Measurements from ENCODE around the gene KPTN. TPM values are rescaled to one million over a fixed set of nuclear protein-coding genes. Genes with fewer than 3 reads are reported as not detected.

KPTN gene
- total RNA-seq, 1 experiment from 2014 or later: 17.6 TPM

- TF ChIP-seq, protein P1, sequence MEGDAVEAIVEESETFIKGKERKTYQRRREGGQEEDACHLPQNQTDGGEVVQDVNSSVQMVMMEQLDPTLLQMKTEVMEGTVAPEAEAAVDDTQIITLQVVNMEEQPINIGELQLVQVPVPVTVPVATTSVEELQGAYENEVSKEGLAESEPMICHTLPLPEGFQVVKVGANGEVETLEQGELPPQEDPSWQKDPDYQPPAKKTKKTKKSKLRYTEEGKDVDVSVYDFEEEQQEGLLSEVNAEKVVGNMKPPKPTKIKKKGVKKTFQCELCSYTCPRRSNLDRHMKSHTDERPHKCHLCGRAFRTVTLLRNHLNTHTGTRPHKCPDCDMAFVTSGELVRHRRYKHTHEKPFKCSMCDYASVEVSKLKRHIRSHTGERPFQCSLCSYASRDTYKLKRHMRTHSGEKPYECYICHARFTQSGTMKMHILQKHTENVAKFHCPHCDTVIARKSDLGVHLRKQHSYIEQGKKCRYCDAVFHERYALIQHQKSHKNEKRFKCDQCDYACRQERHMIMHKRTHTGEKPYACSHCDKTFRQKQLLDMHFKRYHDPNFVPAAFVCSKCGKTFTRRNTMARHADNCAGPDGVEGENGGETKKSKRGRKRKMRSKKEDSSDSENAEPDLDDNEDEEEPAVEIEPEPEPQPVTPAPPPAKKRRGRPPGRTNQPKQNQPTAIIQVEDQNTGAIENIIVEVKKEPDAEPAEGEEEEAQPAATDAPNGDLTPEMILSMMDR (IDR thresholded peaks at IDR 0.05; ENCODE audit: unreplicated experiment): no peak
- Mint-ChIP-seq H3K4me1 (ENCODE audit: insufficient read depth, unreplicated experiment) (peaks cover 7% of the 10 kb centered on the region), H3K4me3 (ENCODE audit: unreplicated experiment) (no peak overlapping the region), H3K36me3 (ENCODE audit: insufficient read depth, unreplicated experiment) (peaks cover 33% of the 10 kb centered on the region), H3K27me3 (ENCODE audit: insufficient read depth, unreplicated experiment) (no peaks in the 10 kb centered on the region), H3K9me3 (ENCODE audit: unreplicated experiment) (no peaks in the 10 kb centered on the region), H3K27ac (ENCODE audit: low read depth, unreplicated experiment) (no peak overlapping the region)
- BruUV-seq (replicated peaks): no TSS peak
- ChIA-PET CTCF (interaction anchor here (0.6 to 1.7 kb wide), 3 partner anchors 8 to 216 kb away, joined by 3 to 4 read pairs (median 4); partner anchors contain the start of gene KPTN), POLR2A (interaction anchor here (1.7 kb wide), 1 partner anchor 10 kb away, joined by 6 read pairs; no protein-coding TSS in a partner anchor)
- intact Hi-C loops (cut with micrococcal nuclease): no loop called here
- DNase-seq (ENCODE audit: unreplicated experiment): no peak
These were observed 8.1 kb upstream of the KPTN start for GRCh38 chr19:47492137-47492533.

DNA sequence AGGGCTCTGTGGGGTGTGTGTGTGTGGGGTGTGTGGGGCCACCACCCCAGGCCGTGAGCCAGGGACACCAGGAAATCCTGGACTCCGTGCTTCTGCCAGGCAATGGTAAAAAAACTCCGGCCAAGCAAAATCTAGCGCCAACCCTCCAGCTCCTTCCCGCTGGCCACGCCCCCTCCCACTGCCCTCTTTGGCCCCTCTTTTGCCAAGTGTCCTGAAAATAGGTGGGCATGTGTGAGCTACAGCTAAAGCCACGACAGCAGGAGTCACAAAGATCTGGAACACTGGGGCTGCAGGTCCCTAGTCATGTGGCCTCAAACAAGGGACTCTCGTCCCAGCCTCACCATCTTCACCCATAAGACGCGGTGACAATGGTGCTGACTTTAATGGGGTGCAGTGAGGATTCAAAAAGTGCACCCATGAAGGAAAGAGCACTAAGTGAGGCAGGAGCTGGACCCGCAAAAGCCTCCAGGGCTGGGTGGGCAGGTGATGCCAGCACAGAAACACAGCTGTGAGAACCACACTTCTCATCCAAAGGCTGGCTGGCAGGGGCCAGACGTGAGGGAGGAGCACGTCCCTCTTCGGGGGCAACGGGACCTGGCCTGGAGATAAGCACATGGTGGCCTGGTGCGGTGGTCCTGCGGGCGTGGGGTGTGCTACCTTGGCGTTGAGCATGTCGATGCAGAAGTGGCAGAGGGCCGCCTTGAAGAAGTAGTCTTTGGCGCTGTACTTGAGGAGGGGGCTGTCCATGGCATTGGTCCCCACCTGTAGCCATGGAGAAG, 7.5 kb upstream of the KPTN start:
- peaks cover 33% of the 10 kb centered on the region for H3K36me3 Mint-ChIP-seq (ENCODE audit: insufficient read depth, unreplicated experiment)
- CTCF ChIA-PET: interaction anchor here (0.6 to 1.7 kb wide), 5 partner anchors 8 to 217 kb away, joined by 3 to 4 read pairs (median 4); partner anchors contain the start of gene KPTN
- TF ChIP-seq, protein P1 (IDR thresholded peaks at IDR 0.05; ENCODE audit: unreplicated experiment): no peak
- no TSS peak for BruUV-seq (replicated peaks)
- H3K4me1 Mint-ChIP-seq (ENCODE audit: insufficient read depth, unreplicated experiment): peaks cover 7% of the 10 kb centered on the region
- no peak for DNase-seq (ENCODE audit: unreplicated experiment)
- no peaks in the 10 kb centered on the region for H3K9me3 Mint-ChIP-seq (ENCODE audit: unreplicated experiment)
- intact Hi-C loops (cut with micrococcal nuclease): no loop called here
- no peak overlapping the region for H3K27ac Mint-ChIP-seq (ENCODE audit: low read depth, unreplicated experiment)
- H3K27me3 Mint-ChIP-seq (ENCODE audit: insufficient read depth, unreplicated experiment): no peaks in the 10 kb centered on the region
- POLR2A ChIA-PET: interaction anchor here (0.5 to 1.8 kb wide), 3 partner anchors 11 to 71 kb away, joined by 4 to 6 read pairs (median 4); no protein-coding TSS in a partner anchor
- H3K4me3 Mint-ChIP-seq (ENCODE audit: unreplicated experiment): no peak overlapping the region

- no peaks in the 10 kb centered on the region for H3K27me3 Mint-ChIP-seq (ENCODE audit: insufficient read depth, unreplicated experiment)
- no TSS peak for BruUV-seq (replicated peaks)
- no peak for DNase-seq (ENCODE audit: unreplicated experiment)
- no peak overlapping the region for H3K27ac Mint-ChIP-seq (ENCODE audit: low read depth, unreplicated experiment)
- TF ChIP-seq, protein P1 (IDR thresholded peaks at IDR 0.05; ENCODE audit: unreplicated experiment): no peak
- intact Hi-C loops (cut with micrococcal nuclease): no loop called here
- POLR2A ChIA-PET: interaction anchor here (0.5 to 1.8 kb wide), 3 partner anchors 8 to 70 kb away, joined by 4 read pairs; no protein-coding TSS in a partner anchor
- no peaks in the 10 kb centered on the region for H3K9me3 Mint-ChIP-seq (ENCODE audit: unreplicated experiment)
- no peak overlapping the region for H3K4me3 Mint-ChIP-seq (ENCODE audit: unreplicated experiment)
- H3K36me3 Mint-ChIP-seq (ENCODE audit: insufficient read depth, unreplicated experiment): peaks cover 33% of the 10 kb centered on the region
- H3K4me1 Mint-ChIP-seq (ENCODE audit: insufficient read depth, unreplicated experiment): peaks cover 7% of the 10 kb centered on the region
- CTCF ChIA-PET: interaction anchor here (0.8 kb wide), 1 partner anchor 37 kb away, joined by 4 read pairs; no protein-coding TSS in a partner anchor
These were observed 6.8 kb upstream of the KPTN start for GRCh38 chr19:47490847-47491246.

- Mint-ChIP-seq H3K27me3 (ENCODE audit: insufficient read depth, unreplicated experiment) (no peaks in the 10 kb centered on the region), H3K9me3 (ENCODE audit: unreplicated experiment) (no peaks in the 10 kb centered on the region), H3K4me1 (ENCODE audit: insufficient read depth, unreplicated experiment) (peaks cover 9% of the 10 kb centered on the region), H3K4me3 (ENCODE audit: unreplicated experiment) (no peak overlapping the region), H3K27ac (ENCODE audit: low read depth, unreplicated experiment) (peak overlapping the region; percentile 84), H3K36me3 (ENCODE audit: insufficient read depth, unreplicated experiment) (peaks cover 36% of the 10 kb centered on the region)
- intact Hi-C loops (cut with micrococcal nuclease): no loop called here
- no peak for DNase-seq (ENCODE audit: unreplicated experiment)
- TF ChIP-seq, protein P1 (IDR thresholded peaks at IDR 0.05; ENCODE audit: unreplicated experiment): no peak
- BruUV-seq (replicated peaks): no TSS peak
- POLR2A ChIA-PET: interaction anchor here (1.0 to 1.8 kb wide), 2 partner anchors 9 to 20 kb away, joined by 4 read pairs; no protein-coding TSS in a partner anchor
- CTCF ChIA-PET: no interaction called here
These were observed 6.0 kb upstream of the KPTN start for GRCh38 chr19:47490031-47490430.
